Smooth muscle cell (in vitro differentiated cells): ENCODE measurements around the gene CCDC141. TPM values are rescaled to one million over a fixed set of nuclear protein-coding genes. Genes with fewer than 3 reads are reported as not detected.

Source experiments
- DNase-seq: peaks from one replicate; lab custom pipeline; 2025; ENCODE audit not compliant: unreplicated experiment; lab: John Stamatoyannopoulos, UW
- H2AFZ ChIP-seq: fragments of 200-600 bp; sonication (generic); 2 replicates; pipeline ENCODE4 v1.6.0; 2016; ENCODE audit warnings: antibody characterized with exemption, low read depth, mild to moderate bottlenecking
- H3F3A ChIP-seq: fragments of 200-600 bp; sonication (generic); 2 replicates; pipeline ENCODE4 v1.6.0; 2017; ENCODE audit warnings: antibody characterized with exemption, low read depth
- H3K27ac ChIP-seq: fragments of 200-600 bp; sonication (generic); 2 replicates; pipeline ENCODE4 v1.5.1; 2016; ENCODE audit warnings: low read depth, mild to moderate bottlenecking
- H3K27me3 ChIP-seq: fragments of 200-600 bp; sonication (generic); 2 replicates; pipeline ENCODE4 v1.6.1; 2016; ENCODE audit warnings: low read depth, mild to moderate bottlenecking
- H3K36me3 ChIP-seq: fragments of 200-600 bp; sonication (generic); 2 replicates; pipeline ENCODE4 v1.5.1; 2016; ENCODE audit warnings: low read depth
- H3K4me1 ChIP-seq: fragments of 200-600 bp; sonication (generic); 2 replicates; pipeline ENCODE4 v1.5.1; 2016; ENCODE audit warnings: low read depth
- H3K4me2 ChIP-seq: fragments of 200-600 bp; sonication (generic); 2 replicates; pipeline ENCODE4 v1.6.0; 2016; ENCODE audit warnings: mild to moderate bottlenecking
- H3K4me3 ChIP-seq: fragments of 200-600 bp; sonication (generic); 2 replicates; pipeline ENCODE4 v1.5.1; 2016; ENCODE audit warnings: mild to moderate bottlenecking
- H3K79me2 ChIP-seq: fragments of 200-600 bp; sonication (generic); 2 replicates; pipeline ENCODE4 v1.6.0; 2016; ENCODE audit warnings: low read depth, mild to moderate bottlenecking
- H3K9ac ChIP-seq: fragments of 200-600 bp; sonication (generic); 2 replicates; pipeline ENCODE4 v1.6.0; 2016; ENCODE audit warnings: low read depth
- H3K9me3 ChIP-seq: fragments of 200-600 bp; sonication (generic); replicated peaks from 2 replicates; pipeline ENCODE4 v1.5.1; 2016; ENCODE audit warnings: low read depth
- H4K20me1 ChIP-seq: fragments of 200-600 bp; sonication (generic); 2 replicates; pipeline ENCODE4 v1.6.0; 2016; ENCODE audit warnings: low read depth
- CTCF ChIP-seq: fragments of 200-600 bp; sonication (generic); IDR thresholded peaks from 2 replicates; pipeline ENCODE4 v1.5.1; 2017; ENCODE audit warnings: borderline replicate concordance, mild to moderate bottlenecking, antibody characterized with exemption; ENCODE audit not compliant: insufficient read depth, poor library complexity, severe bottlenecking
- WGBS: methylation state at CpG from one replicate; pipeline ENCODE4 v1.1.7; 2016; ENCODE audit warnings: low lambda C conversion rate; 5-methylcytosine and 5-hydroxymethylcytosine counted together
- polyA plus RNA-seq: library from polyadenylated mRNA; unstranded; fragments of >200 nt; fragmentation: Nextera tagmentation; extraction: Ambion mirVana; gene quantifications from 2 replicates; pipeline ENCODE4 v1.2.1, GENCODE V29; 2016
- total RNA-seq: library from RNA; depleted of rRNA; stranded (reverse); fragments of >200 nt; gene quantifications from 2 replicates; pipeline ENCODE4 v1.2.3, GENCODE V29; 2014

Gene CCDC141
- total and polyA plus RNA-seq, 2 experiments from 2014 or later: 0.03 to 0.76 TPM

- no peaks in the 10 kb centered on the region for H4K20me1 ChIP-seq
- 86% methylated on average over 1 of the region's 1 CpG for WGBS
- no peak overlapping the region for H3K4me3 ChIP-seq
- H3K36me3 ChIP-seq: no peaks in the 10 kb centered on the region
- no peak for TF ChIP-seq CTCF
- peaks cover 8% of the 10 kb centered on the region for H3K4me1 ChIP-seq
- no peaks in the 10 kb centered on the region for H3F3A ChIP-seq
- H3K27ac ChIP-seq: no peak overlapping the region
- H3K27me3 ChIP-seq: no peaks in the 10 kb centered on the region
- no peaks in the 10 kb centered on the region for H3K79me2 ChIP-seq
- no peak overlapping the region for H3K9ac ChIP-seq
- H3K4me2 ChIP-seq: no peak overlapping the region
- no peak overlapping the region for H2AFZ ChIP-seq
- DNase-seq: no peak
- H3K9me3 ChIP-seq: no peaks in the 10 kb centered on the region
Observed at GRCh38 chr2:178924817-178925216, 125.1 kb downstream of the CCDC141 start.

- Histone ChIP-seq H3K4me1 (peaks cover 8% of the 10 kb centered on the region), H2AFZ (no peak overlapping the region), H3K79me2 (no peaks in the 10 kb centered on the region), H3K36me3 (no peaks in the 10 kb centered on the region), H3K27me3 (no peaks in the 10 kb centered on the region), H3K27ac (no peak overlapping the region), H3K4me2 (no peak overlapping the region), H3F3A (no peaks in the 10 kb centered on the region), H4K20me1 (no peaks in the 10 kb centered on the region), H3K9ac (no peak overlapping the region), H3K4me3 (no peak overlapping the region), H3K9me3 (no peaks in the 10 kb centered on the region)
- no peak for DNase-seq
- TF ChIP-seq CTCF: no peak
- WGBS: 84% methylated on average over 8 of the region's 8 CpGs
Observed at GRCh38 chr2:178923546-178923945, 126.4 kb downstream of the CCDC141 start.

GRCh38 chr2:178920916-178921513 lies 128.9 kb downstream of the CCDC141 start:
- no peaks in the 10 kb centered on the region for H3K79me2 ChIP-seq
- no peaks in the 10 kb centered on the region for H3F3A ChIP-seq
- no peak overlapping the region for H3K4me3 ChIP-seq
- H3K4me2 ChIP-seq: no peak overlapping the region
- no peak for TF ChIP-seq CTCF
- no peak overlapping the region for H3K9ac ChIP-seq
- H3K4me1 ChIP-seq: peaks cover 8% of the 10 kb centered on the region
- H3K36me3 ChIP-seq: no peaks in the 10 kb centered on the region
- H2AFZ ChIP-seq: no peak overlapping the region
- H3K9me3 ChIP-seq: no peaks in the 10 kb centered on the region
- no peaks in the 10 kb centered on the region for H4K20me1 ChIP-seq
- 91% methylated on average over 3 of the region's 3 CpGs for WGBS
- no peak overlapping the region for H3K27ac ChIP-seq
- no peaks in the 10 kb centered on the region for H3K27me3 ChIP-seq
- no peak for DNase-seq

GRCh38 chr2:178917555-178917954 lies 132.4 kb downstream of the CCDC141 start:
- Histone ChIP-seq H3F3A (no peaks in the 10 kb centered on the region), H3K27me3 (no peaks in the 10 kb centered on the region), H3K4me1 (no peaks in the 10 kb centered on the region), H3K9me3 (no peaks in the 10 kb centered on the region), H3K4me2 (no peak overlapping the region), H2AFZ (no peak overlapping the region), H3K27ac (no peak overlapping the region), H4K20me1 (no peaks in the 10 kb centered on the region), H3K36me3 (no peaks in the 10 kb centered on the region), H3K9ac (no peak overlapping the region), H3K4me3 (no peak overlapping the region), H3K79me2 (no peaks in the 10 kb centered on the region)
- DNase-seq: no peak
- 87% methylated on average over 4 of the region's 4 CpGs for WGBS
- TF ChIP-seq CTCF: no peak
